Fibroblast of gingiva (primary cell): ENCODE data around the gene C3orf22.
"Not testable (repeated sequence)": the region's sequence is repeated elsewhere in the genome, so short reads cannot be mapped to it uniquely, and the experiment has no call there.

ENCODE experiments used
- DNase-seq: peaks from one replicate; pipeline ENCODE4 v3.0.0-alpha.2; 2011; ENCODE audit warnings: low read depth

C3orf22 gene, protein sequence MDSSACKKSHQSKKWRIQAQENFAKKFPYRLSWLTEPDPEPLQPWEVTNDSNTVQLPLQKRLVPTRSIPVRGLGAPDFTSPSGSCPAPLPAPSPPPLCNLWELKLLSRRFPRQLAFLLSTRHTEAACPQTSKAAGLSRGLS

GRCh38 chr3:126558336-126559071 is at the start of gene C3orf22:
Gene C3orf22 (minus strand): TSS chr3:126558932. CDS start chr3:126553390, 5,542 bp downstream.
- DNase-seq: no peak

- peak; percentile 23 for DNase-seq
Observed at GRCh38 chr3:126607214-126607908, 48.6 kb upstream of the C3orf22 start.

- no peak for DNase-seq
Observed at GRCh38 chr3:126606001-126606400, 47.3 kb upstream of the C3orf22 start.

DNA sequence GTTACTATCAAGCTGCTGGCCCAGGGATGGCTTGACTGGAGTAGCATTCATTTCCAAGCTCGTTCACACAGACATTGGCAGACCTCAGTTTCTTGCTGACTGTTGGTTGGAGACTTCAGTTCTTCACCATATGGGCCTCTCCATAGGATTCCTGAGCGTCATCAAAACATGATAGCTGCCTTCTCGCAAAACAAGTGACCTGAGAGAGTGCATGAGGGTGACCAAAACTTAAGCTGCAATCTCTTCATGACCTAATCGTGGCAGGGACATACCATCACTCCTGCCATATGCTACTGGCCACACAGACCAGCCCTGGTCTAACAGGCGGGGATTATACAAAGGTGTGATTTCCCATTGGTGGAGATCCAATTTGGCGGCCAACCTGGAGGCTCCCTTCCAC is 46.0 kb upstream of the C3orf22 start:
- DNase-seq: no peak

- no peak for DNase-seq
Observed at GRCh38 chr3:126599101-126599500, 40.4 kb upstream of the C3orf22 start.

DNA sequence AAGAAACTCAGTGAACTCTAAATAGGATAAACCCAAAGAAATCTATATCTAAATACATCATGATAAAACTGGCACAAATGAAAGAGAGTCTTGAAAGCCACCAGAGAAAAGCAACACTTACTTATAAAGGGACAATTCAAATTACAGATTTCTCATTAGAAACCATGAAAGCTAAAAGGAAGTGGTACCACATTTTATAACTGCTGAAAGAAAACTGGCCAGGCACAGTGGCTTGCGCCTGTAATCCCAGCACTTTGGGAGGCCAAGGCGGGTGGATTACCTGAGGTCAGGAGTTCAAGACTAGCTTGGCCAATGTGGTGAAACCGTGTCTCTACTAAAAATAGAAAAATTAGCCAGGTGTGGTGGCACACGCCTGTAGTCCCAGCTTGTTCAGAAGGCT is 36.7 kb upstream of the C3orf22 start:
- DNase-seq: not testable (repeated sequence)

GRCh38 chr3:126591515-126591914 is 32.8 kb upstream of the C3orf22 start:
- not testable (repeated sequence) for DNase-seq

GRCh38 chr3:126582311-126582710 is 23.6 kb upstream of the C3orf22 start:
- DNase-seq: no peak

DNA sequence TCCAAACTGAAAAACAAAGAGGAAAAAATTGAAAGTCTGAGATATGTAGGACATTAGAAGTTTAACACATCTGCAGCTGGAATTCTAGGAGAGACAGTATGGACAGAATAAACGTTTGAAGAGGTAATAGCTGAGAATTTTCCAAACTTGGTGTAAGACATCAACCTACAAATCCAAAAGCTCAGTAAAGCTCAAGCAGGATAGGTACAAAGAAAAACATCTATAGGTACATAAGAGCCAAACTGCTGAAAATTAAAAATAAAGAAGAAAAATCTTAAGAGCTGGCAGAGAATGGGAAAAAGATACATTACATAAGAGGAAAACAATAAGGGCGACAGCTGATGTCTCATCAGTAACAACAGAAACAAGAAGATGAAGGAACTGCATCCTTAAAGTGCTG is 22.8 kb upstream of the C3orf22 start:
- no peak for DNase-seq

DNA sequence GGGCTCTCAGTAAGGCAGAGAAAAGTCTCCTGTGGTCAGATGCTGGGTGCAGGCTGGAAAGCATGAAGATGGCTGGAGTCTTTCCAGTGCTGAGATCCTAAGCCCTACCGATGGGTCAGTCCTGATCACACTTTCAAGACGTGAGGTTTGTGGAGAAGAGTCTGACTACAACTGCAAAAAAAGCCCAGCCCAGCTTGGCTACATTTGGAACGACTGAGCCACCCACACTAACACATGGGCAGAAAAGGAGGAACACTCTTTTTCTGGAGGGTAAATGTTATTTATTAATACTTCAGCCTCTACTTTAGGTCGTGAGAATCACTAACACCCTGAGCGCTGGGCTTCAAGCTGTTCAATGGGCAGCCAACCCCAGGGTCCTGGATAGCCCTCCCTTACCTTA is 22.0 kb upstream of the C3orf22 start:
- no peak for DNase-seq

DNA sequence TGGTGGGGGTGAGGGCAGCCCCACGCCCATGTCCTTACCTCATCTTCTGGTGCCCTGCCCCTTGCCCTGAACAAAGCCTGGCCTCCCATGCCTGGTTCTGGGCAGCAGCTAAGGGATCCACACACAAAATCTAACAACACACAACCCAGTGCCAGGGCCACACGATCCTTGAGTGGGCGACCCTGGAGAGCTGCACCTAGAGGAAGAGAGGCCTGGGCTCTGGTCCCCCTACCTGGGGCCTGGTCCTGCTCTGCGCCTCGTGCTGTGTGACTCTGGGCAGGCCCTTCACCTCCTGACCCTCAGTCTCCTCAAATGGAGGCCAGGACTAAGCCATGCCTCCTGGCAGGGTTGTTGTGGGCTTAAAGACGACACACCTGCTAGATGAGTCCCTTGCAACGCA is 20.0 kb upstream of the C3orf22 start:
- DNase-seq: no peak

GRCh38 chr3:126577261-126577660 is 18.5 kb upstream of the C3orf22 start:
- no peak for DNase-seq

GRCh38 chr3:126573492-126574117 is 14.9 kb upstream of the C3orf22 start:
- DNase-seq: no peak

- no peak for DNase-seq
Observed at GRCh38 chr3:126571078-126571477, 12.3 kb upstream of the C3orf22 start.

DNA sequence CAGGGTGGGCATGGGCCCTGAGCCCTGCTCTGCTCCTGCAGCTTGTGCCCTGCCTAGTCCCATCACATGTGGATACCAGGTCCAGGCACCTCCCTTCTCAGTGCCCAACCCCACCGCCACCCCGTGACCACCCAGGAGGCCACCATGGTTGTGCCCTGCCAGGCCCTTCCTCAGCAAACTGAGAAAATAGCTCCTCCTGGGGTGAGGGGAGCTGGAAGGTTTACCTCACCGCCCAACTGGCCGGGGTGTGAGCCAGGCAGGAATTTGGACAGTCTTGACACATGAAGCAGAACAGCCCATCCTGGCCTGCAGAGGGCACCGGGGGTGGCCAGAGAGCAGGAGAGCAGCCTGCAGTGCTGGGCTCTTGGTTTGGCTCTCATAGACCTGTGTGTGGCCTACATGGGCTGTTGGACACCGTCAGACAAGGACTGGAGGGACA is 11.4 kb upstream of the C3orf22 start:
- DNase-seq: no peak

DNA sequence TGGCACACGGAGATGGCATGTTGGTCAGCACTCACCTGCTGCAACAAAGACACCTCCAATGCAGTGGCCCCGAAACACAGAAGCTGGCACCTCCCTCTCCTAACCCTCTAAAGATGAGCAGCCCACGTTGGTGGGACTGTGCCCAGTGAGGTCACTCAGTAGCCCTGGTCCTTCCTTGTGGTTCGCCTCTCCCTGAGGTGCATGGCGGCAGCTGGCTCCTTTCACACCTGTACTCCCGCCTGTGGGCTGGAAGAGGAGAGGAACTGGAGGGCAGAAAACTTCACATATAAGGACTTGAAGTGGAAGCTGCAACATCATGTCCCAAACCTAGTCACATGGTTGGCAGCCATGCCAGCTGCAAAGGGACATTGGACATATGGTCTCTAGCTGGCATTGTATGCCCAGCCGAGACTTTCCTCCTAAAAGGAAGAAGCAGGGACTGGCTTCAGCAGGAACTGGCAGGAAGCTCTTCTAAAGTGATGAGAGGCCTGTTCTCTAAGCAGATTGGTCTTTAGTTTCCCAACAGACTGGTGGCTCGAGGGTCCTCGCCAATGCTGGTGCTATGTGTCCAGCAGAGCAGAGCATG is 10.8 kb upstream of the C3orf22 start:
- no peak for DNase-seq

DNA sequence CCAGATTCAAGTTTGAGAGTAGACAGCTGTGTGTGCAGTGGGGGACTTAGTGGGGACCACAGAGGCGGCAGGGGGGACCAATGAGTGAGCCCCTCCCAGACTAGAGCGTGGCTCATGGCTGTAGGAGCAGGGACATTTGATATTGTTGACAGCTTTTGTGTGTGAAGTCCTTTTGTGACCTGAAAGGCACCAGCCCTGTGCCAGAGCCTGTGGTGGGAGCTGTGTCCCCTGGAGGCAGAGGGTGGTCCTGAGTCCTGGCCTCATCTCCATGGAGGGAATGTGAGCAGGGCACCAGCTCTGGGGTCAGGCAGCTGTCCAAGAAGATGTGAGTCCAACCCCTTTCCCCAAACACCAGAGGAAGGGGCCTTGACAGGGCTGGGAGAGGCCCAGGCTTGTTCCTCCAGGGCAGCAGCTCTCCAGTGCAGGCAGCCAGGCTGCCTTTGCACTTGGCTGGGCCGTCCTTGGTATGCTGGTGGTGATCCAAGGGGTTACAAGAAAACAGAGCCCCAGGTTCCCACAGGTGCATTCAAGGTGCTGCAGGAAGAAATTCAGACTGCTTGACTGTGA is 10.1 kb upstream of the C3orf22 start:
- DNase-seq: no peak

GRCh38 chr3:126567696-126568438 is 9.1 kb upstream of the C3orf22 start:
- DNase-seq: no peak

- no peak for DNase-seq
Observed at GRCh38 chr3:126562737-126563276, 4.1 kb upstream of the C3orf22 start.

DNA sequence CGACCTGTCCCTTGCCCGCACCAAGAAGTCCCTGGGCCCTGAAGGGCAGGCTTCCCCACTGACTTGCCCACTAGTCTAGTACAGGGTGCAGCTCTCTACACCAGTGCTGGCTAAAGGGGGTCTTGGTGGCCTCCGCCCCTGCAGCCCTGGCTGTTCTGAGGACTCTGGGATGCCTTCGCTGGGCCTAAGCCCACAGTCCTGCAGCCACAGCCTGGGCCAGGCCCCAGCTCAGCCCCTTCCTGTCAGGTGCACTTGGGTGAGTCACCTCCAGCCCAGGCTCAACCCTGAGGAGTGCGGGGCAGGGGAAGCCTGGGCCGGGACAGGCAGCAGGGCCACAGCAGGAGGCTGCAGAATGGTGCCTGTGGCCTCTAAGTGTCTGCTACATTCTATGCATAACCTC is 971 bp downstream of the C3orf22 start:
- DNase-seq: no peak

GRCh38 chr3:126557415-126557745 is 1.4 kb downstream of the C3orf22 start:
- DNase-seq: no peak
